Keratinocyte (primary cell): ENCODE results near the gene TBC1D2. TPM values are rescaled to one million over a fixed set of nuclear protein-coding genes. Genes with fewer than 3 reads are reported as not detected.

Experiments used
- DNase-seq: peaks from one replicate; pipeline ENCODE4 v3.0.0-alpha.2; 2011; ENCODE audit warnings: low read depth, missing footprints, low spot score
- FAIRE-seq: peaks from 2 replicates; lab custom pipeline; 2011; peaks lifted over from hg19 to GRCh38; lab: Jason Lieb, UNC
- H2AFZ ChIP-seq: 2 replicates; pipeline ENCODE4 v1.6.0; 2012; ENCODE audit warnings: low read length, control low read depth, inconsistent platforms; ENCODE audit not compliant: control insufficient read depth
- H3K27ac ChIP-seq: 2 replicates; pipeline ENCODE4 v1.5.1; 2011; ENCODE audit warnings: low read length; ENCODE audit not compliant: control insufficient read depth, insufficient read depth
- H3K27me3 ChIP-seq: 3 replicates; pipeline ENCODE4 v1.6.0; 2011; ENCODE audit warnings: low read length; ENCODE audit not compliant: control insufficient read depth, insufficient read depth; ENCODE audit errors: extremely low read depth
- H3K36me3 ChIP-seq, 2 experiments: 2 replicates in 1 of 2; 3 replicates in 1 of 2; pipeline ENCODE4 v1.5.1; 2011; ENCODE audit warnings: low read length in 2 of 2, mild to moderate bottlenecking in 1 of 2; ENCODE audit not compliant: control insufficient read depth in 2 of 2, insufficient read depth in 2 of 2; ENCODE audit errors: extremely low read depth in 1 of 2
- H3K4me1 ChIP-seq: 3 replicates; pipeline ENCODE4 v1.5.1; 2011; ENCODE audit warnings: low read length; ENCODE audit not compliant: control insufficient read depth, insufficient read depth; ENCODE audit errors: extremely low read depth
- H3K4me2 ChIP-seq: 3 replicates; pipeline ENCODE4 v1.6.0; 2011; ENCODE audit warnings: low read depth, low read length; ENCODE audit not compliant: control insufficient read depth, insufficient read depth; ENCODE audit errors: extremely low read depth
- H3K4me3 ChIP-seq, 3 experiments: fragments of 200-600 bp in 1 of 3; sonication (generic) in 1 of 3; 2 replicates in 2 of 3; 3 replicates in 1 of 3; pipeline ENCODE4 v1.5.1; 2011 to 2016; ENCODE audit warnings: low read length in 3 of 3, mild to moderate bottlenecking in 3 of 3, control low read depth in 2 of 3, inconsistent platforms in 1 of 3, low read depth in 1 of 3, mixed read lengths in 1 of 3, mixed run types in 1 of 3, moderate library complexity in 1 of 3; ENCODE audit not compliant: control insufficient read depth in 2 of 3, insufficient read depth in 2 of 3; ENCODE audit errors: extremely low read depth in 1 of 3
- H3K79me2 ChIP-seq: 2 replicates; pipeline ENCODE4 v1.6.0; 2012; ENCODE audit warnings: low read length; ENCODE audit not compliant: control insufficient read depth, insufficient read depth
- H3K9ac ChIP-seq: 3 replicates; pipeline ENCODE4 v1.6.0; 2011; ENCODE audit warnings: low read length; ENCODE audit not compliant: control insufficient read depth, insufficient read depth; ENCODE audit errors: extremely low read depth
- H3K9me1 ChIP-seq: 3 replicates; pipeline ENCODE4 v1.6.0; 2011; ENCODE audit warnings: low read length; ENCODE audit not compliant: control insufficient read depth, insufficient read depth; ENCODE audit errors: extremely low read depth
- H3K9me3 ChIP-seq: 2 replicates; pipeline ENCODE4 v1.5.1; 2012; ENCODE audit warnings: low read depth, low read length; ENCODE audit not compliant: control insufficient read depth
- H4K20me1 ChIP-seq: 3 replicates; pipeline ENCODE4 v1.6.0; 2011; ENCODE audit warnings: low read length; ENCODE audit not compliant: control insufficient read depth, insufficient read depth; ENCODE audit errors: extremely low read depth
- CTCF ChIP-seq, 3 experiments: IDR thresholded peaks in 1 of 3; conservative IDR thresholded peaks in 1 of 3; optimal IDR thresholded peaks in 1 of 3; 2 replicates in 2 of 3; 3 replicates in 1 of 3; pipeline versions ENCODE3 to v1.5.1; 2011; ENCODE audit warnings: low read length in 3 of 3, mild to moderate bottlenecking in 3 of 3, moderate library complexity in 2 of 3, control low read depth in 1 of 3, inconsistent platforms in 1 of 3; ENCODE audit not compliant: insufficient read depth in 2 of 3; ENCODE audit errors: extremely low read depth in 1 of 3
- EZH2 ChIP-seq: IDR thresholded peaks from one replicate; pipeline ENCODE4 v1.6.1; 2012; ENCODE audit warnings: inconsistent platforms, mild to moderate bottlenecking, low read length, moderate library complexity
- dilution Hi-C: fragments of 300-500 bp; cut with MboI; formaldehyde crosslinking; loops from one replicate; pipeline ENCODE4 v1.7.0; 2020; ENCODE audit warnings: low sequenced_read_pairs; ENCODE audit not compliant: extremely low pct_ligation_motif_present
- polyA plus RNA-seq, 5 experiments: library from polyadenylated mRNA; depleted of rRNA in 3 of 5; stranded (reverse) in 3 of 5; stranded (forward) in 1 of 5; unstranded in 1 of 5; fragments of >200 nt; gene quantifications; 1 replicate in 1 of 5; 2 replicates in 3 of 5; 3 replicates in 1 of 5; pipeline versions ENCODE4 v1.2.1 to v1.2.3, GENCODE V29; 2011 to 2012; ENCODE audit warnings: missing spikeins in 2 of 5, low read depth in 1 of 5, low replicate concordance in 1 of 5

Gene TBC1D2
- polyA plus RNA-seq, 1 donor (not counting 4 experiments of a cell fraction or from before 2014, with no cell fraction given), result 59.2 TPM

DNA sequence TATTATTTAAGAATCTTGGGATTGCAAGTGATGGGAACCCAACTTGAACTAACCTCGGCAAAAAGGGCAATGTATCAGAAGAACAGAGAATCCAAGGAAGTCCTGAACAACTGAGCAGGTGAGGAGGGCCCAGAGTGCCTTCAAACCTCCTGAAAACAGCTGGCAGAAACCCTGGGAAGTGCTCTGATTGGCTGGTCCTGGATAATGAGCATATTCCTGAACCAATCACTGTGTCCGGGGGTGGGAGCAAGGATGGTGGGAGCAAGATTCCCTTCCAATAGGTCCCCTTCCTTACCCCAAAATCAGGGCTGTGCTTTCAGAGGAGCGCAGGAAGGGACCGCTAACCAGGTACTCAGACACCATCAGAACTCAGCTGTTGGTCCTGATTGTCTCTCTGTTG, 31.9 kb upstream of the TBC1D2 start:
- Histone ChIP-seq H3K27ac (no peak overlapping the region), H3K27me3 (peaks cover 4% of the 10 kb centered on the region), H4K20me1 (no peaks in the 10 kb centered on the region), H3K9me1 (no peaks in the 10 kb centered on the region), H3K79me2 (no peaks in the 10 kb centered on the region), H3K4me1 (no peaks in the 10 kb centered on the region), H3K9ac (no peak overlapping the region), H3K36me3 (no peaks in the 10 kb centered on the region), H3K9me3 (no peaks in the 10 kb centered on the region), H3K4me2 (no peak overlapping the region), H2AFZ (no peak overlapping the region), H3K4me3 (no peak overlapping the region)
- TF ChIP-seq CTCF (optimal IDR thresholded peaks at IDR 0.05 in 1 of 3, IDR thresholded peaks at IDR 0.05 in 1 of 3, conservative IDR thresholded peaks at IDR 0.05 in 1 of 3; ENCODE audit: extremely low read depth in 1 of 3, insufficient read depth in 2 of 3, low read length in 3 of 3) (no peak), EZH2 (no peak)
- no peak for DNase-seq
- dilution Hi-C loops, result no loop called here
- no peak for FAIRE-seq

DNA sequence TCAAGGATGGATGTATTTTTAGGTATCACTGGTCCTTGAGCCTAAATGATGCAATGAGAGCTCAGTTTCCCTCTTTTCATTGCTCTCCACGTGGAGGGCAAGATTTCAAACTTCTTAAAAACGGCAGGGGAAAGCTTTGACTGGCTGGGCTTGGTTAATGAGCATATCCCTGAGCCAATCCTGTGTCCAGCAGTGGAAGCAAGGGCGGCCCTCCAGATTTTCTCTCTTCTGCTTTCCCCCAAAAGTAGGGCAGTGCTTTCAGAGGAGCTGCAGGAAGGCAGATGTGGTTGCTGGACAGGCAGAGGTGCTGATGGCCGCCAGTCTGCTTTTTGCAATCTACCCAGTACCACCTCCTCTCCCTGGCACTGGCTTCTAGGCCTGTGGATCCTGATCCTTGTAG, 30.0 kb upstream of the TBC1D2 start:
- Histone ChIP-seq H3K9me3 (no peaks in the 10 kb centered on the region), H3K79me2 (no peaks in the 10 kb centered on the region), H3K9ac (no peak overlapping the region), H3K27me3 (peaks cover 4% of the 10 kb centered on the region), H3K4me3 (no peak overlapping the region), H2AFZ (no peak overlapping the region), H3K4me1 (no peaks in the 10 kb centered on the region), H3K4me2 (no peak overlapping the region), H3K36me3 (no peaks in the 10 kb centered on the region), H3K9me1 (no peaks in the 10 kb centered on the region), H3K27ac (no peak overlapping the region), H4K20me1 (no peaks in the 10 kb centered on the region)
- TF ChIP-seq CTCF (optimal IDR thresholded peaks at IDR 0.05 in 1 of 3, IDR thresholded peaks at IDR 0.05 in 1 of 3, conservative IDR thresholded peaks at IDR 0.05 in 1 of 3; ENCODE audit: extremely low read depth in 1 of 3, insufficient read depth in 2 of 3, low read length in 3 of 3), result no peak
- no peak for TF ChIP-seq EZH2
- dilution Hi-C loops, result no loop called here
- DNase-seq (no peak), FAIRE-seq (no peak)
